ENCODE data around the gene HOXC10. TPM values are rescaled to one million over a fixed set of nuclear protein-coding genes. Genes with fewer than 3 reads are reported as not detected.

The HOXC10 gene
- total RNA-seq, 2 experiments from 2014 or later: not detected

DNA sequence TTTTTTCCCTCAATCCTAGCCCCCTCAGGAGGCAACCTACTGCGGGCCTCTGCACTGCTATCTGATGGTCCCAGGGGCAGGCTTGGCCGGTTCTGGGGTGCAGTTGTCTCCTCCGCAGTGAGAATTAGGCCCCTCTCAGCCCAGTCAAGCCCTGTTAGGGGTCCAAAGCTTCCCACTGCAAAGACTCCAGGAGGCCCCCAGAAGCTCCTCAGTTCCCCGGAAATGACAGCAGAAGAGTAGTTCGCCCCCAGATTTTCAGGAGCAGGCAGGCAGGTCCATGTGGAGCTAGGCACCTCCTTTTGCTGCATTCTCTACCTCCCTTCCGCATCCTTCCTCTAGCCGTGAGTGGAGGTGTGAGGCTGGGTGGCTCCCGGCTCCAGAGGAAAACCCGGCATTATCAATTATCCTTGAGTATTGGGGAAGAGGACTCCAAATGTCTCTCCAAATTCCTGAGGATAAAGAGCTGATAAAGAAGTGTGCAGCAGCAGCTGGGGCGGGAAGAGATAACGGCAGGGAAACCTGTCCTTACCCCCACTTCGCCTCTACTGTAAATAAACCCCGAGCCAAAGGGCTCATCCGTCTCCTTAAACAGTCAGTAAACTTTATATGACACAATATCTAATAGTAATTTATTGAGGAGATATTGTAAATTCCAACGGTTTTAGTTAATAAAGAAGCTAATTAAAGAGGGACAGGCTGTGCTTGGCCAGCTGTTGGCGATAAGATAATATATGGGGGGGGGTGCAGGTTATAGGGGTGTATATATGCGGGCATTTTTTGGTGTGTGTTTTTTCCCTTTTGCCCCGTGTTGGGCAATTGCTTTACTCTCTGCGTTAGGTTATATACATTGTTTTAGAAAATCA, 30.9 kb upstream of the HOXC10 start:
- no peak overlapping the region for H3K4me3 Mint-ChIP-seq
- no peaks in the 10 kb centered on the region for H3K9me3 Mint-ChIP-seq
- H3K27ac Mint-ChIP-seq: peak overlapping the region; percentile 73
- peaks cover 94% of the 10 kb centered on the region for H3K27me3 Mint-ChIP-seq
- DNase-seq: no peak
- H3K4me1 Mint-ChIP-seq: peaks cover 7% of the 10 kb centered on the region
- ChIA-PET CTCF (interaction anchor here (0.9 to 4.5 kb wide), 8 partner anchors 8 to 100 kb away, joined by 3 to 20 read pairs (median 3); partner anchors contain the start of genes HOXC10, HOXC5 and HOXC9), POLR2A (no interaction called here)
- H3K36me3 Mint-ChIP-seq (ENCODE audit: low read depth): peaks cover 3% of the 10 kb centered on the region

DNA sequence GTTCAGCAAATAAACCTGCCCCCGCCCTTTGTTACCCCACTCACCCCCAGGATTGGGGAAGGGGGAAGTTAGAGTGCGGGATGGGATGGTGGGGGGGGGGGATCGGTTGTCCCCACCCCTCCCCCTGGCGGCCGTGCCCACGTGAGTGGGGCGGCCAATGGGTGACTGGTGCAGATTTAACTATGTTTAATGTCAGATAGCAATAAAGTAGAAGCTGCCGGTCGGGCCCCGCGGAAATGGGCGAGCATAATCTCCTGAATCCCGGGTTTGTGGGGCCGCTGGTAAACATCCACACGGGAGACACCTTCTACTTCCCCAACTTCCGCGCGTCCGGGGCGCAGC, 30.3 kb upstream of the HOXC10 start, which contains the start of gene HOXC12:
TSS of gene HOXC12 (plus strand) at position 210 of the 342 bp plus-strand sequence. CDS start at position 237, 27 bp downstream.
- peak within 1 kb of the TSS; percentile 73 for H3K27ac Mint-ChIP-seq
- no peak for DNase-seq
- H3K27me3 Mint-ChIP-seq: peaks cover 94% of the 10 kb centered on the region
- H3K36me3 Mint-ChIP-seq (ENCODE audit: low read depth): peaks cover 3% of the 10 kb centered on the region
- no peaks in the 10 kb centered on the region for H3K9me3 Mint-ChIP-seq
- peaks cover 7% of the 10 kb centered on the region for H3K4me1 Mint-ChIP-seq
- POLR2A ChIA-PET: no interaction called here
- CTCF ChIA-PET: interaction anchor here (1.2 to 4.5 kb wide), 6 partner anchors 14 to 100 kb away, joined by 3 to 20 read pairs (median 3); partner anchors contain the start of genes HOXC10 and HOXC5
- peak within 1 kb of the TSS; percentile 58 for H3K4me3 Mint-ChIP-seq

DNA sequence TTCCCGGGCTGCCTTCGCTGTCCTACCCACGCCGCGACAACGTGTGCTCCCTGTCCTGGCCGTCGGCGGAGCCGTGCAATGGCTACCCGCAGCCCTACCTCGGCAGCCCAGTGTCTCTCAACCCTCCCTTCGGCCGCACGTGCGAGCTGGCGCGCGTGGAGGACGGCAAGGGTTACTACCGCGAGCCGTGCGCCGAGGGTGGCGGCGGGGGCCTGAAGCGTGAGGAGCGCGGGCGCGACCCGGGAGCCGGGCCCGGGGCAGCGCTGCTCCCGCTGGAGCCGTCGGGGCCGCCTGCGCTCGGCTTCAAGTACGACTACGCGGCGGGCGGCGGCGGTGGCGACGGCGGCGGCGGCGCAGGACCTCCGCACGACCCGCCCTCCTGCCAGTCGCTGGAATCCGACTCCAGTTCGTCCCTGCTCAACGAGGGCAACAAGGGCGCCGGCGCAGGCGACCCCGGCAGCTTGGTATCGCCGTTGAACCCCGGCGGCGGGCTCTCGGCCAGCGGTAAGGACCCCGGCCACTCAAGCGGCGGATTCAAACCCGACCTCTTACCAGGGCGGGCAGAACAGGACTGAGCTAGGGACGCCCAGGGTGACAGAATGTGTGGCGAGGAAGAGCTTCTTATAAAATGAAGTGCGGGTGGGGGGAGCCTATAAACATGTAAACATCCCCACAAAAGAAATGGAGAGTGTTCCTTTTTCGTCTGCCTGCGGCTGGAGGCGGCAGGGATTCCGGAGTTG, 29.7 kb upstream of the HOXC10 start:
- ChIA-PET POLR2A (no interaction called here), CTCF (interaction anchor here (1.2 to 4.5 kb wide), 5 partner anchors 13 to 78 kb away, joined by 3 to 20 read pairs (median 3); partner anchors contain the start of genes HOXC10 and HOXC5)
- Mint-ChIP-seq H3K36me3 (ENCODE audit: low read depth) (peaks cover 3% of the 10 kb centered on the region), H3K27ac (no peak overlapping the region), H3K27me3 (peaks cover 94% of the 10 kb centered on the region), H3K9me3 (no peaks in the 10 kb centered on the region), H3K4me1 (peaks cover 7% of the 10 kb centered on the region), H3K4me3 (peak overlapping the region; percentile 58)
- no peak for DNase-seq

DNA sequence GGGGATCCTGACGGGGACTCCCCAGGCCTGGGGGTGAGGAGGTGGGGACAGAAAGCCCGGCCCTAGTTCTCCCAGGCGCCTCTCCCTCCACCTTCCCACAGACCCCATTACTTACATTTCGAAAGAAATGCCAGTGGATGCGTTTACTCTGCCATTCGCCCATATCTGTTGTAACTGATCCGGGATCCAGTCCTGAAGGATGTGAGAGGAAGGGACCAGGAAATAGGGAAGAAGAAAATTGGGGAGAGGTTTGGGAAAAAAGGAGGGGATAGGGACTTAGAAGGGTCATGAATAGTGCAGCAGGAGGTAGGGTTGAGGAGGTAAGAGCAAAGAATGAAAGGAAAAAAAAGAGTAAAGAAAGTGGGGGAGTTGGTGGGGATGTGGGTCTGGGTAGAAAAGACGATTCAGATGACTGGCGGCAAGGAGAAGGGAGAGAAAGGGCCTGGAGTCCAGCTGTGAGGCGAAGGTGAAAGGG, 29.1 kb upstream of the HOXC10 start:
- ChIA-PET POLR2A (no interaction called here), CTCF (interaction anchor here (1.3 to 4.5 kb wide), 2 partner anchors 13 to 30 kb away, joined by 3 to 20 read pairs; partner anchors contain the start of gene HOXC10)
- no peaks in the 10 kb centered on the region for H3K9me3 Mint-ChIP-seq
- peaks cover 8% of the 10 kb centered on the region for H3K4me1 Mint-ChIP-seq
- H3K27me3 Mint-ChIP-seq: peaks cover 92% of the 10 kb centered on the region
- no peak for DNase-seq
- H3K4me3 Mint-ChIP-seq: peak overlapping the region; percentile 58
- peaks cover 3% of the 10 kb centered on the region for H3K36me3 Mint-ChIP-seq (ENCODE audit: low read depth)
- H3K27ac Mint-ChIP-seq: peak overlapping the region; percentile 17

DNA sequence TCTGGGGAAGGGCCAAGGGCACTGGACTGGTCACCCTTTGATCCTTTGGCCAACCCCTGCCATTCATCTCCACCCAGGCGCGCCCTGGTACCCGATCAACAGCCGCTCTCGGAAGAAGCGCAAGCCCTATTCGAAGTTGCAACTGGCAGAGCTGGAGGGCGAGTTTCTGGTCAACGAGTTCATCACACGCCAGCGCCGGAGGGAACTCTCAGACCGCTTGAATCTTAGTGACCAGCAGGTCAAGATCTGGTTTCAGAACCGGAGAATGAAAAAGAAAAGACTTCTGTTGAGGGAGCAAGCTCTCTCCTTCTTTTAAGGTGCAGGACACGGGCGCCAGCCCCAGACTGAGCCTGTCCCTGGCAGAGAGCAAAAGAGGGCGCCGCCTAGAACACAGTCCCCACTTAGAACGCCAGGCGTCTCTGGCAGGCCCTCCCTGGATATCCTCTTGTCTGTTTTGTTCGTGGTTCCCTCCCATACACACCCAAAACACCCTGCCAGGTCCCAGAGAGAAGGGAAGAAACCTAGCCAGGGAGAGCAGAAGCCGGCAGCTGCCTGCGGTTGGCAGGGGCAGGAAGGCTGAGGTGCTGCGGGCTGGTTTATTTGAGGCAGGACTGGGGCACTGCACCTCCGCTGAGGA, 28.6 kb upstream of the HOXC10 start:
- no peaks in the 10 kb centered on the region for H3K9me3 Mint-ChIP-seq
- ChIA-PET CTCF (interaction anchor here (4.5 kb wide), 1 partner anchor 30 kb away, joined by 20 read pairs; the partner anchor contains the start of gene HOXC10), POLR2A (no interaction called here)
- no peak overlapping the region for H3K27ac Mint-ChIP-seq
- H3K27me3 Mint-ChIP-seq: peaks cover 88% of the 10 kb centered on the region
- H3K36me3 Mint-ChIP-seq (ENCODE audit: low read depth): peaks cover 3% of the 10 kb centered on the region
- DNase-seq: no peak
- no peak overlapping the region for H3K4me3 Mint-ChIP-seq
- H3K4me1 Mint-ChIP-seq: peaks cover 8% of the 10 kb centered on the region

DNA sequence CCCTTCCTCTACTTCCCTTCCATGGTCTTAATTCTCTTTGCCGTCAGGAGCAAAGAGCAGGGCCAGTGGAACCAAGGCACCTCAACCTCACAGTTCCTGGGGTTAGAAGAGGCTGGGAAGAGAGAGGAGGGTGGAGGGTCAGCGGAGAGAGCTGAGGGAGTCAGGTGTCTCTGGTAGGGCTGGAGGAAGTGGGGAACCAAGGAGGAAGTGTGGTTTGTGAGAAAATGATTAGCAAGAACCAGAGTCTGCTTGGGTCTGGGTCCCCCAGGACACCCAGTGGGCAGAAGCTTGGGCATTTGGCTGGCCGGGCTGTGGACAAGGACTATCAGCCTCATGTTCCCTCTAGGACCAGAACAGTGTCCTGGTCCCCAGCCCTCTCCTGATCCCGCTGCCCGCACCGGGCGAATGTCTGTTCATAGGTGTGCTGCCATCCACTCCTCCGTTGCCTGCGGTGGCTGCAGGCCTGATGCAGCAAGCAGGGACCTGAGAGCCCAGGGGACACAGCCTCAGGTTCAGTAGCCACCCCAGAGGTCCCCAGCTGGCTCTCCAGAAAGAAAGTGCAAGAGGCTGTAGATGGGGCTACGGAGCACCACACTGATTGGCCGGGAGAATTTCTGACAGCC, 27.9 kb upstream of the HOXC10 start:
- CTCF ChIA-PET: interaction anchor here (4.5 kb wide), 1 partner anchor 29 kb away, joined by 20 read pairs; the partner anchor contains the start of gene HOXC10

DNA sequence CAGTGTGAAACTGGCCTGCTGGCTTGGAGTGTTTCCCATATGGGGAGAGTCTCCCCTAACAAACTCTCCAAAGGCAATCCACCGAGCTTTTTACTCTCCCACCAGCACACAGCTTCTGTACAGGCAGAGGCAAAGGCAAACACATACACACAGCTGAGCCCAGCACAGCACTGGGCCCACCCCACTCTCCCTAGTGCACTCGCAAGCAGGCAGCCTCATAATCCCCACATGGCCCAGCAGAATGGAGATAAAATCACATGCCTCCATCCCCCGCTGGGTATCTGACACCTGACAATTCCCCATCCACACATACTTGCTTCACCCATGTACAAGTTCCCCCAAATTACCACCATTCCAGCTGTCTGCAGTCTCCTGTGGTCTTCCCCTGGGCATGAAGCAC, 26.8 kb upstream of the HOXC10 start:
- no peaks in the 10 kb centered on the region for H3K9me3 Mint-ChIP-seq
- H3K36me3 Mint-ChIP-seq (ENCODE audit: low read depth): peaks cover 3% of the 10 kb centered on the region
- H3K4me1 Mint-ChIP-seq: peaks cover 8% of the 10 kb centered on the region
- H3K27me3 Mint-ChIP-seq: peaks cover 86% of the 10 kb centered on the region
- ChIA-PET POLR2A (no interaction called here), CTCF (interaction anchor here (1.1 to 1.7 kb wide), 2 partner anchors 24 to 48 kb away, joined by 3 to 5 read pairs; no protein-coding TSS in a partner anchor)
- no peak overlapping the region for H3K4me3 Mint-ChIP-seq
- no peak for DNase-seq
- no peak overlapping the region for H3K27ac Mint-ChIP-seq

More for the DNA sequence above, 27.9 kb upstream of the HOXC10 start:
- Mint-ChIP-seq H3K9me3 (no peaks in the 10 kb centered on the region), H3K27me3 (peaks cover 88% of the 10 kb centered on the region), H3K4me1 (peaks cover 8% of the 10 kb centered on the region), H3K36me3 (ENCODE audit: low read depth) (peaks cover 3% of the 10 kb centered on the region), H3K27ac (no peak overlapping the region), H3K4me3 (no peak overlapping the region)
- DNase-seq: no peak
- POLR2A ChIA-PET: no interaction called here

DNA sequence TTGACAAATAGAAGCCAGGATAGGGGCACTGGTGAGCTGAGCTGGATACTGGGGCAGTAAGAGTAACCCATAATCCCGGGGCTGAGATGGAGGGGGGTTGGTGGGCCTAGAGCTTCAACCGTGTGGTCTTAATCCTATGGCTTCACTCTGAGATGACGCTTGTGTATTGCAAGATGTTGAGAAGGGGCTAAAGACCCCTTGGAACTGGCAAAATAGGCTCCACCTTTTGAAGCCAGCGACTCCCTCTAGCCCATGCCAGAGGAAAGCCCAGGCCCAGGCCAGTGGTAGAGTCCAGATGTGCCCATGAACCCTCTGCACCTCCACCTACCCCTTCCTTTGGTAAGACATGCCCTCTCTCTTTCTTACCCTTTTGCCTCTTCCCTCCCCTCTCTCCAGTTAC, 25.6 kb upstream of the HOXC10 start:
- Mint-ChIP-seq H3K27me3 (peaks cover 85% of the 10 kb centered on the region), H3K4me3 (no peak overlapping the region), H3K4me1 (peaks cover 11% of the 10 kb centered on the region), H3K9me3 (no peaks in the 10 kb centered on the region), H3K36me3 (ENCODE audit: low read depth) (no peaks in the 10 kb centered on the region), H3K27ac (no peak overlapping the region)
- ChIA-PET POLR2A (interaction anchor here (0.7 kb wide), 1 partner anchor 19 kb away, joined by 3 read pairs; no protein-coding TSS in a partner anchor), CTCF (interaction anchor here (1.0 to 1.7 kb wide), 5 partner anchors 10 to 74 kb away, joined by 3 to 5 read pairs (median 3); partner anchors contain the start of gene HOXC5)
- DNase-seq: no peak

DNA sequence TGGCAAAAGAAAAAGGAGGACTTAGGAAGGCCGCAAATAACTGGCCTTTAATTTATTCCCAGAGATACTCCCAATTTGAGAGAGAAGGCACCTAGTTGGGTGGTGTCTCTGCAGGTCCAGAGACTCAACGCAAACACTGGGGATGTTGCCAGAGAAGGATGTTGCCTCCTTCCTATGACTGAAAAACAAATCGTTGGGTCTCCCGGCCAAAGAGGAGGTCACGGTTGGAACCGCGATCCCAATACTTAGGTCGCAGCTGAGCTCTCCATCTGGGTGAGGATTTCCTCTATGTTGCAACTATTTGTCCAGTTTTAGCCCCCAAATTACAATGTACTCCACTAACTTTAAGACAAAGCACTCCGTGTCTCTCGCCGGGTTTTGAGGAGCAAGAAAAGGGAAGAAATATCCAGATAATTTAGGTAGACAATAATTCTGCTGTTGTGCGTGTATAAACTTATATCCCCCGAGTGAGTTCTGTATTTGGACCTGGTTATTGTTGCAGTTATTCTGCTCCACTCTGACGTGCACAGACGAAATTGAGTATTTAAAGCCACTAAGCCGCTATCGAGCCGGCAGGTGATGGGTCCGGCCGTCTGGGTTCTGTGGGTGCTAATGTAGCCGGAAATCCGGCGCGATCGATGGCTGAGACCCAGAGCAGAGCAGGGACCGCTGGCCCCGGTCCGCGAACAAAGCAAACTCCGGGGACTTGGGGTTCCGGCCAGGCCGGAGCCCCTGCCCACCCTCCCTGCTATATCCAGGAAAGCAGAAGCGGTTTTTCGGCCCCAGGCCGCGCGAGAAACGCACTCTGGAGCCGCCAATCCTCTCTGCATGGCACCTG, 24.5 kb upstream of the HOXC10 start:
- H3K27me3 Mint-ChIP-seq: peaks cover 88% of the 10 kb centered on the region
- peak overlapping the region; percentile 5 for H3K27ac Mint-ChIP-seq
- peaks cover 16% of the 10 kb centered on the region for H3K4me1 Mint-ChIP-seq
- H3K36me3 Mint-ChIP-seq (ENCODE audit: low read depth): peaks cover 1% of the 10 kb centered on the region
- DNase-seq: no peak
- peak overlapping the region; percentile 6 for H3K4me3 Mint-ChIP-seq
- POLR2A ChIA-PET: no interaction called here
- H3K9me3 Mint-ChIP-seq: no peaks in the 10 kb centered on the region
- CTCF ChIA-PET: interaction anchor here (1.2 to 1.5 kb wide), 2 partner anchors 12 to 39 kb away, joined by 3 read pairs; partner anchors contain the start of gene HOXC9

DNA sequence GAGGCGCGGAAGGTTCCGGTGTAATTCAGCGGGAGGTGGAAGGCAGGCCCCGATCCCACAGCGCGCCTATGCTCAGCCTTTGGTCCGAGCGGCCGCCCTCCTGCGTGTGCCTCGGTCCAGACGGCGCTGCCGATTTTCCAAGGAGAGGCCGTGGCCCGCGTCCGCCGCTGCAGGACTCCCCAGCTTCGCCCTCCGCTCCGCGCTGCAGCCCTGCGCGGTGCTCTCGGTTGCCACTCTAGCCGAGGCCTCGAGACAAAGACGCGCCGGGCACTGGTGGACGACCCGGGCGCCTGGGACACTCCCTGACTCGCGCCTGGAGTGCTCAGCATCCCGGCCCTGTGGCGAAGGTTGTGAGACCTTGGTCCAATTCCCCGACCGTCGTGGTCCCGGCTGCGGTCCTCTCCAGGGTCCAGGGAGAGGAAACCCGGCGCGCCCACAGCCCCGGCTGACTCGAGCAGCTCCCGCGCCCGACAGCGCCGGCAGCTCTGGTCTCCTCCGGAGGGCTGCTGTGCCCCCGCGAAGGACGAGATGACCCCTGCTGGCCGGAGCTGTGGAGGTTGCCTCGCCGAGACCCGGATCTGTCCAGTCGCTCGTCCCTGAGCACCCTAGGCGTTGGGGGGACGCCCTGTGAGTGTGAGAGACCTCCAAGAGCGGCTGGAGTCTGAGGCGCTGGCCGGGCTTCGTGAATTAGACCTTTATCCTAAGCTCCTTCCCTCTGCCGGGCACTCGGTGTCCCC, 23.8 kb upstream of the HOXC10 start:
- POLR2A ChIA-PET: no interaction called here
- Mint-ChIP-seq H3K27me3 (peaks cover 88% of the 10 kb centered on the region), H3K36me3 (ENCODE audit: low read depth) (peaks cover 3% of the 10 kb centered on the region), H3K9me3 (no peaks in the 10 kb centered on the region), H3K27ac (no peak overlapping the region), H3K4me1 (peaks cover 14% of the 10 kb centered on the region), H3K4me3 (no peak overlapping the region)
- CTCF ChIA-PET: interaction anchor here (0.8 to 1.2 kb wide), 5 partner anchors 24 to 247 kb away, joined by 3 to 4 read pairs (median 3); partner anchors contain the start of genes HOXC10 and HOXC9
- no peak for DNase-seq

DNA sequence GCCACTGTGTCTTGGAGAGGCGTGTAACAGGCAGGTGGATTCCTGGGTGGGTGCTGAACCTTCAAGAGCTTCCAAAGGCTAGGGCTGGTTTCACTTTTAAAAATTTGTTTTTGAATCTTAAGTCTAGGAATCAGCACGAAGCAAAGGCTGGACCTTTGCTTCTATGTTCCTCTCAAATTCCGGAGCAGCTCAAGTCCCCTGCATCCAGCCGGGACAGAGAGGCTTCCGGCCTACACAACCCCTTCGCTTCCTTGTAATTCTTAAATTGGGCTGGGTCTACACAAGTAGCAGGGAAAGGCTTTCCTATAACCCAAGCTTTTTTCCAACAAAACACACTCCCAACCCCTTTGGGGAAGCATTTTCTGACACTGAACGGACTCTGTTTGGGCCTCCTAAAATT, 21.9 kb upstream of the HOXC10 start:
- Mint-ChIP-seq H3K9me3 (no peaks in the 10 kb centered on the region), H3K4me1 (peaks cover 18% of the 10 kb centered on the region), H3K27ac (no peak overlapping the region), H3K27me3 (peaks cover 88% of the 10 kb centered on the region), H3K36me3 (ENCODE audit: low read depth) (peaks cover 5% of the 10 kb centered on the region), H3K4me3 (no peak overlapping the region)
- CTCF ChIA-PET: interaction anchor here (0.6 to 1.6 kb wide), 3 partner anchors 9 to 69 kb away, joined by 3 to 4 read pairs (median 3); no protein-coding TSS in a partner anchor
- POLR2A ChIA-PET: no interaction called here
- no peak for DNase-seq

Measured in activated CD4-positive, alpha-beta T cell treated with anti-CD3 and anti-CD28 coated beads, Interleukin-2, amount 10 ng/mL, durations not matched to agents 7 days and 5 days (primary cell).